ENCODE data around the gene PI4KA.

- TF ChIP-seq CTCF (IDR thresholded peaks at IDR 0.05): no peak
- no peak for TF ChIP-seq POLR2A (IDR thresholded peaks at IDR 0.05)
- no peak for TF ChIP-seq POLR2AphosphoS5 (IDR thresholded peaks at IDR 0.05)
- no peak for TF ChIP-seq EP300 (IDR thresholded peaks at IDR 0.05)
Measured at GRCh38 chr22:20761536-20761935, 97.1 kb downstream of the PI4KA start.
